ENCODE results near the gene FKTN.
"Not testable (repeated sequence)": the region's sequence is repeated elsewhere in the genome, so short reads cannot be mapped to it uniquely, and the experiment has no call there.

Gene FKTN

DNA sequence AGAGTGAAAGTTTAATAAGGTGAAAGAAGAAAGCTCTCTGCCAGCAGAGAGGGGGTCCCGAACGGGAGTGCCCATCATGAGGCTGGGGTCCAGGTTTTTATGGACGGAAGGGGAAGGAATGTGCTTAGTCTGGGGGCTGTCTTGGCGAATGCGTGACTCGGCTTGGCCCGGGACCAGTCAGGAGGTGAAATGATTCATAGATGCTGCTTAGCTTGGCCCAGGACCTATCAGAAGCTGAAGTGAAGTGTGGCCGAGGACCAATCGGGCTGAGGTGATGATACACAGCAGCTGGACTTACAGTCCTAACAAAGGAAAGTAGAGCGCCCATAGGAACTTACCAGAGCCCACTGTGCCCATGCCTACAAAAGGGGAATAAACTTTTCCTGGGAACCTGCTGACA is 3.9 kb upstream of the FKTN start:
- Histone ChIP-seq H3K4me3 (ENCODE audit: low read length) (no peak overlapping the region), H3K9ac (ENCODE audit: low read length) (no peak overlapping the region), H3K4me1 (ENCODE audit: control insufficient read depth, insufficient read depth, low read length) (peaks cover 5% of the 10 kb centered on the region), H3K36me3 (ENCODE audit: control insufficient read depth, insufficient read depth, low read length) (no peaks in the 10 kb centered on the region), H3K27me3 (ENCODE audit: control insufficient read depth, insufficient read depth, low read length) (no peaks in the 10 kb centered on the region), H3K27ac (ENCODE audit: low read depth, low read length) (no peak overlapping the region)

DNA sequence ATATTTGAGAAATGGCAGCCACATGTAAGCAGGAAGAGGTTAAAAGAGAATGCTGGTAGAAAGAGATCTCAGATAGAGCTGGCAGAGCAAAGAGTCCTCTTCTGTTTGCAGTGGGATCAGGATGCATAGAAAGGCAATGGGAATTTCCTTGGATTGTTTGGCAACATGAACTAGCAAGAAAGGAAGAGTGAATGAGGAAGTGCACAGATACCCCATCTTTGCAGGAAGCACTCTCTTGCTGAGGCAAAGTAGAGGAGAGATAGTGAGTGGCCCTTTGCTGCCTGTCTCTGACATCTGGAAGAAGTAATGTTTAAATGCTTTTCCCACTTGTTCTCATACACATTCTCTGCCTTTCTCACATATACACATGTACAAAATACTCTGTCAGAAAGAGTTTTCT is 14.5 kb downstream of the FKTN start:
- Histone ChIP-seq H3K27me3 (ENCODE audit: control insufficient read depth, insufficient read depth, low read length) (no peaks in the 10 kb centered on the region), H3K36me3 (ENCODE audit: control insufficient read depth, insufficient read depth, low read length) (no peaks in the 10 kb centered on the region), H3K9ac (ENCODE audit: low read length) (no peak overlapping the region), H3K4me1 (ENCODE audit: control insufficient read depth, insufficient read depth, low read length) (no peaks in the 10 kb centered on the region), H3K4me3 (ENCODE audit: low read length) (no peak overlapping the region), H3K27ac (ENCODE audit: low read depth, low read length) (no peak overlapping the region)

DNA sequence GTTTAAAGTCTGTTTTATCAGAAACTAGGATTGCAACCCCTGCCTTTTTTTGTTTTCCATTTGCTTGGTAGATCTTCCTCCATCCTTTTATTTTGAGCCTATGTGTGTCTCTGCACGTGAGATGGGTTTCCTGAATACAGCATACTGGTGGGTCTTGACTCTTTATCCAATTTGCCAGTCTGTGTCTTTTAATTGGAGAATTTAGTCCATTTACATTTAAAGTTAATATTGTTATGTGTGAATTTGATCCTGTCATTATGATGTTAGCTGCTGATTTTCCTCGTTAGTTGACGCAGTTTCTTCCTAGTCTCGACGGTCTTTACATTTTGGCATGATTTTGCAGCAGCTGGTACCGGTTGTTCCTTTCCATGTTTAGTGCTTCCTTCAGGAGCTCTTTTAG is 22.0 kb downstream of the FKTN start:
- not testable (repeated sequence) for H3K4me1 ChIP-seq (ENCODE audit: control insufficient read depth, insufficient read depth, low read length); H3K9ac ChIP-seq (ENCODE audit: low read length); H3K27me3 ChIP-seq (ENCODE audit: control insufficient read depth, insufficient read depth, low read length); H3K36me3 ChIP-seq (ENCODE audit: control insufficient read depth, insufficient read depth, low read length); H3K4me3 ChIP-seq (ENCODE audit: low read length); H3K27ac ChIP-seq (ENCODE audit: low read depth, low read length)

DNA sequence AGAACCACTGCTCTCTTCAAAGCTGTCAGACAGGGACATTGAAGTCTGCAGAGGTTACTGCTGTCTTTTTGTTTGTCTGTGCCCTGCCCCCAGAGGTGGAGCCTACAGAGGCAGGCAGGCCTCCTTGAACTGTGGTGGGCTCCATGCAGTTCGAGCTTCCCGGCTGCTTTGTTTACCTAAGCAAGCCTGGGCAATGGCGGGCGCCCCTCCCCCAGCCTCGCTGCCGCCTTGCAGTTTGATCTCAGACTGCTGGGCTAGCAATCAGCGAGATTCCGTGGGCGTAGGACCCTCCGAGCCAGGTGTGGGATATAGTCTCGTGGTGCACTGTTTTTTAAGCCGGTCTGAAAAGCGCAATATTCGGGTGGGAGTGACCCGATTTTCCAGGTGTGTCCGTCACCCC is 23.6 kb downstream of the FKTN start:
- H3K9ac ChIP-seq (ENCODE audit: low read length); H3K36me3 ChIP-seq (ENCODE audit: control insufficient read depth, insufficient read depth, low read length); H3K27me3 ChIP-seq (ENCODE audit: control insufficient read depth, insufficient read depth, low read length); H3K4me1 ChIP-seq (ENCODE audit: control insufficient read depth, insufficient read depth, low read length); H3K27ac ChIP-seq (ENCODE audit: low read depth, low read length); H3K4me3 ChIP-seq (ENCODE audit: low read length): not testable (repeated sequence)

- H3K27ac ChIP-seq (ENCODE audit: low read depth, low read length): no peak overlapping the region
- H3K9ac ChIP-seq (ENCODE audit: low read length): no peak overlapping the region
- H3K36me3 ChIP-seq (ENCODE audit: control insufficient read depth, insufficient read depth, low read length): no peaks in the 10 kb centered on the region
- no peaks in the 10 kb centered on the region for H3K27me3 ChIP-seq (ENCODE audit: control insufficient read depth, insufficient read depth, low read length)
- no peaks in the 10 kb centered on the region for H3K4me1 ChIP-seq (ENCODE audit: control insufficient read depth, insufficient read depth, low read length)
- no peak overlapping the region for H3K4me3 ChIP-seq (ENCODE audit: low read length)
Measured at GRCh38 chr9:105593145-105593544, 35.2 kb downstream of the FKTN start.

GRCh38 chr9:105608721-105609598 is 51.0 kb downstream of the FKTN start:
- Histone ChIP-seq H3K4me1 (ENCODE audit: control insufficient read depth, insufficient read depth, low read length) (no peaks in the 10 kb centered on the region), H3K9ac (ENCODE audit: low read length) (no peak overlapping the region), H3K27ac (ENCODE audit: low read depth, low read length) (no peak overlapping the region), H3K4me3 (ENCODE audit: low read length) (no peak overlapping the region), H3K27me3 (ENCODE audit: control insufficient read depth, insufficient read depth, low read length) (no peaks in the 10 kb centered on the region), H3K36me3 (ENCODE audit: control insufficient read depth, insufficient read depth, low read length) (peaks cover 2% of the 10 kb centered on the region)

GRCh38 chr9:105621001-105621400 is 63.1 kb downstream of the FKTN start:
- no peaks in the 10 kb centered on the region for H3K27me3 ChIP-seq (ENCODE audit: control insufficient read depth, insufficient read depth, low read length)
- H3K4me3 ChIP-seq (ENCODE audit: low read length): no peak overlapping the region
- H3K36me3 ChIP-seq (ENCODE audit: control insufficient read depth, insufficient read depth, low read length): no peaks in the 10 kb centered on the region
- H3K4me1 ChIP-seq (ENCODE audit: control insufficient read depth, insufficient read depth, low read length): no peaks in the 10 kb centered on the region
- H3K9ac ChIP-seq (ENCODE audit: low read length): no peak overlapping the region
- H3K27ac ChIP-seq (ENCODE audit: low read depth, low read length): no peak overlapping the region

GRCh38 chr9:105625088-105625487 is 67.2 kb downstream of the FKTN start:
- Histone ChIP-seq H3K27ac (ENCODE audit: low read depth, low read length) (no peak overlapping the region), H3K4me3 (ENCODE audit: low read length) (no peak overlapping the region), H3K27me3 (ENCODE audit: control insufficient read depth, insufficient read depth, low read length) (no peaks in the 10 kb centered on the region), H3K9ac (ENCODE audit: low read length) (no peak overlapping the region), H3K4me1 (ENCODE audit: control insufficient read depth, insufficient read depth, low read length) (no peaks in the 10 kb centered on the region), H3K36me3 (ENCODE audit: control insufficient read depth, insufficient read depth, low read length) (no peaks in the 10 kb centered on the region)

GRCh38 chr9:105632807-105633206 is 74.9 kb downstream of the FKTN start:
- no peaks in the 10 kb centered on the region for H3K4me1 ChIP-seq (ENCODE audit: control insufficient read depth, insufficient read depth, low read length)
- no peak overlapping the region for H3K9ac ChIP-seq (ENCODE audit: low read length)
- no peak overlapping the region for H3K4me3 ChIP-seq (ENCODE audit: low read length)
- no peaks in the 10 kb centered on the region for H3K27me3 ChIP-seq (ENCODE audit: control insufficient read depth, insufficient read depth, low read length)
- H3K27ac ChIP-seq (ENCODE audit: low read depth, low read length): no peak overlapping the region
- peaks cover 3% of the 10 kb centered on the region for H3K36me3 ChIP-seq (ENCODE audit: control insufficient read depth, insufficient read depth, low read length)

DNA sequence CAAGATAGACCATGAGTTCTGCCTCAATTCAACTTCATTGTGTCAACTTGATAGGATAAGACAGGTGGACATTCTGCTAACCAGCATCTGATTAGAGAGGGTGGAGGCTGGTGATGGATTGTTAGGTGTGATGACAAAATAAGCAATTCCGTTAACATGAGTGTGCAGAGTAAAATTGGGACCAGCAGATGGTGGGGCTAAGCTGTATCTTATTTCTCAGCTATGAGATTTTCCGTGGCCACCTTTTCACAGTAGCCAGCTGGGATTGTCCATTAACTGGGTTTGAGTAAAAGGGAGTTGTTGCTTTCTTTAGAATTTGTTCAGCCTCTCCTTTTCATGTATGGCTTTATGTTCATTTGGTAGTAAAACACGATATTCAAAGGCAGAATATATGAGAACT is 75.5 kb downstream of the FKTN start:
- no peak overlapping the region for H3K27ac ChIP-seq (ENCODE audit: low read depth, low read length)
- peaks cover 3% of the 10 kb centered on the region for H3K36me3 ChIP-seq (ENCODE audit: control insufficient read depth, insufficient read depth, low read length)
- no peaks in the 10 kb centered on the region for H3K27me3 ChIP-seq (ENCODE audit: control insufficient read depth, insufficient read depth, low read length)

DNA sequence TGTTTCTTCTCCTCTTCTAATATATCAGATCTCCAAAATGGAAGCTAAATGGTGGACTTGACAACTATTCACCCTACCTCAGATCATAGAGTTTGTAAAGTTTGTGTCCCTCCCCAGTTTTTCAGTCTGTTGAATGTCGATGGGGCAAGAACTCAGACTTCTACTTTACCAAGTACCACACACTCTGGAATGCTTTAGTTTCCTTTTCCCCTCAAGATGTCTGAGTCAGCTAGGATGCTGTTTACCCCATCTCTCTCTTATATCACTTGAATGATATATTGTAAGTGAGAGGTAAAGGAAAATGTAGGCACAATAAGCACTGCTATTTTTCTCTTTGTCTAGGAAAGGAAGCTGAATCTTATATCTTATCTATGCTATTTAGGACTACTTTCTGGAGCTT is 78.4 kb downstream of the FKTN start:
- H3K27me3 ChIP-seq (ENCODE audit: control insufficient read depth, insufficient read depth, low read length): no peaks in the 10 kb centered on the region
- H3K4me3 ChIP-seq (ENCODE audit: low read length): no peak overlapping the region
- no peak overlapping the region for H3K27ac ChIP-seq (ENCODE audit: low read depth, low read length)
- peaks cover 4% of the 10 kb centered on the region for H3K36me3 ChIP-seq (ENCODE audit: control insufficient read depth, insufficient read depth, low read length)
- no peak overlapping the region for H3K9ac ChIP-seq (ENCODE audit: low read length)
- no peaks in the 10 kb centered on the region for H3K4me1 ChIP-seq (ENCODE audit: control insufficient read depth, insufficient read depth, low read length)

More for the DNA sequence above, 75.5 kb downstream of the FKTN start:
- Histone ChIP-seq H3K9ac (ENCODE audit: low read length) (no peak overlapping the region), H3K4me3 (ENCODE audit: low read length) (no peak overlapping the region), H3K4me1 (ENCODE audit: control insufficient read depth, insufficient read depth, low read length) (no peaks in the 10 kb centered on the region)

DNA sequence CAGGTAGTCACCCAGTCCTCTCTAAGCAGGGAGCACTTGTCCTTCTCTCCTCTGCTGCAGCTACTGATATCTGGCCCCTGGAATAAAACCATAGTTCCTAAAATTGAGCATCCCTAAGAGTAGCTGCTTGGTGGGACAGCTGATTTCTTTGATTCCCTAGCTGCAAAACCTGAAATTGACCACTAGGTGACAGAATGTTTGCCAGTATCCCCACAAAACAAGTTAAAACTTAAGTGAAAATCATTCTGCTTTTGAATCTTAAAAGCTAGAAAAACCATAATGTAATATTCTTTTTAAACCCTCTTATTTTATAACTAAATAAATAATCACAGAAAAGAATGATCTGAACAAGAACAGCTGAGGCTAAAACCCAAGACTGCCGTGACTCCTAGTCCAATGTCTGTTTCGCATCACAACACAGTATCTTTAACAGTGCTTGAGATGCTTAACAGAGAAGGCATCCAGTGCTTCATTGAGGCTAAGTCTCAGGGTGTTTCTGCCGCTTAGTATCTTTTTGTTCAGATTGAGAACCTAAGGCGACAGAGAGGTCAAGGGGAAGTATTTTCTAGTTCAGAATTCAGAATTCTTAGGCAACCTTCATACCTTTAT is 80.0 kb downstream of the FKTN start:
- no peak overlapping the region for H3K9ac ChIP-seq (ENCODE audit: low read length)
- H3K27me3 ChIP-seq (ENCODE audit: control insufficient read depth, insufficient read depth, low read length): no peaks in the 10 kb centered on the region
- no peaks in the 10 kb centered on the region for H3K4me1 ChIP-seq (ENCODE audit: control insufficient read depth, insufficient read depth, low read length)
- peaks cover 4% of the 10 kb centered on the region for H3K36me3 ChIP-seq (ENCODE audit: control insufficient read depth, insufficient read depth, low read length)
- H3K4me3 ChIP-seq (ENCODE audit: low read length): no peak overlapping the region
- H3K27ac ChIP-seq (ENCODE audit: low read depth, low read length): no peak overlapping the region

- no peaks in the 10 kb centered on the region for H3K27me3 ChIP-seq (ENCODE audit: control insufficient read depth, insufficient read depth, low read length)
- peaks cover 3% of the 10 kb centered on the region for H3K36me3 ChIP-seq (ENCODE audit: control insufficient read depth, insufficient read depth, low read length)
Measured at GRCh38 chr9:105639936-105640335, 82.0 kb downstream of the FKTN start.

More at GRCh38 chr9:105639936-105640335, 82.0 kb downstream of the FKTN start:
- Histone ChIP-seq H3K9ac (ENCODE audit: low read length) (no peak overlapping the region), H3K4me1 (ENCODE audit: control insufficient read depth, insufficient read depth, low read length) (no peaks in the 10 kb centered on the region), H3K27ac (ENCODE audit: low read depth, low read length) (no peak overlapping the region), H3K4me3 (ENCODE audit: low read length) (no peak overlapping the region)
